Transverse colon (tissue), 4 donors: ENCODE measurements around the gene ACSS1.

Experiments used
- POLR2AphosphoS5 ChIP-seq, 3 donors: sonication (generic); formaldehyde crosslinking; IDR thresholded peaks; one replicate each; pipeline ENCODE4 v1.6.1; 2016; ENCODE audit warnings: antibody characterized with exemption in 3 of 3
- TF ChIP-seq, protein P1 (sequence below), 5 experiments: fragments of 200-600 bp in 3 of 5; fragments of 450-650 bp in 2 of 5; sonication (generic) in 3 of 5; IDR thresholded peaks; 1 replicate in 2 of 5; 2 replicates in 3 of 5; pipeline ENCODE4 v1.5.1; 2016 to 2017; ENCODE audit warnings: antibody characterized with exemption in 5 of 5, inconsistent platforms in 3 of 5, mild to moderate bottlenecking in 2 of 5, moderate library complexity in 1 of 5

DNA sequence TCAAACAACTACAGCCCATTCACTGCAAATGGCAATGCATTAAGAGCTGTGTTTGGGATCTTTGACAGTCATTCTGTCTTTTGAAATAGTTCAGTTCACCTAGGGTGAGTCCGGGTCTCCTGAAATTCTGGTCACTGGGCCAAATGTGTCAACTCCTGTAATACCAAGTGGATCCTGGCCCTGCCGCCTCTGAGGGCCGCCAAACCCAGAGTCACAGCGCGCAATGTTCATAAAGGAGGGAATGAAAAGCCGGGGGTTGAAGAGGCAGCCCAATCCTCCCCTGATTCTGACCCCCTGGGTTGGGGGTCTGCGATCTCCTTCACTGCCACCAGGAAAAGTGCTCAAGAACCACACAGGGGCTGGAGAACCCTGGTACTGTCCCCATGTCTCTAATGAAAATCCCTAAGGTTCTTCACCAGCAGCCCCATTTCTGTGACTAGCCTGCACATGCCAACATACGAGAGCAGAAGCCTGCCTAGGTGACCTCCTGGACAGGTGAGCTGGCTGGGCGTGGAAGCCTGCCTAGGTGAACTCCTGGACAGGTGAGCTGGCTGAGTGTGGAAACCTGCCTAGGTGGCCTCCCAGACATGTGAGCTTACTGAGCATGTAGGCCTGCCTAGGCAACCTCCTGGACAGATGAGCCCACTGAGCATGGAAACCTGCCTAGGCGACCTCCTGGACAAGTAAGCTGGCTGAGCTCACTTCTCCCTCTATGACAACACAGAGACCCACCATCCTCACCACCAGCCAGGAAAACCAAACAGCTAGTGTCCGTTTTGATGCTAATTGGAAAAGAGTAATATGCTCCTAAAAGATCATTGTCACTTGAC is 49.3 kb downstream of the ACSS1 start:
- TF ChIP-seq, protein P1, sequence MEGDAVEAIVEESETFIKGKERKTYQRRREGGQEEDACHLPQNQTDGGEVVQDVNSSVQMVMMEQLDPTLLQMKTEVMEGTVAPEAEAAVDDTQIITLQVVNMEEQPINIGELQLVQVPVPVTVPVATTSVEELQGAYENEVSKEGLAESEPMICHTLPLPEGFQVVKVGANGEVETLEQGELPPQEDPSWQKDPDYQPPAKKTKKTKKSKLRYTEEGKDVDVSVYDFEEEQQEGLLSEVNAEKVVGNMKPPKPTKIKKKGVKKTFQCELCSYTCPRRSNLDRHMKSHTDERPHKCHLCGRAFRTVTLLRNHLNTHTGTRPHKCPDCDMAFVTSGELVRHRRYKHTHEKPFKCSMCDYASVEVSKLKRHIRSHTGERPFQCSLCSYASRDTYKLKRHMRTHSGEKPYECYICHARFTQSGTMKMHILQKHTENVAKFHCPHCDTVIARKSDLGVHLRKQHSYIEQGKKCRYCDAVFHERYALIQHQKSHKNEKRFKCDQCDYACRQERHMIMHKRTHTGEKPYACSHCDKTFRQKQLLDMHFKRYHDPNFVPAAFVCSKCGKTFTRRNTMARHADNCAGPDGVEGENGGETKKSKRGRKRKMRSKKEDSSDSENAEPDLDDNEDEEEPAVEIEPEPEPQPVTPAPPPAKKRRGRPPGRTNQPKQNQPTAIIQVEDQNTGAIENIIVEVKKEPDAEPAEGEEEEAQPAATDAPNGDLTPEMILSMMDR (IDR thresholded peaks at IDR 0.05), result no peak
- no peak for TF ChIP-seq POLR2AphosphoS5 (IDR thresholded peaks at IDR 0.05)
